ENCODE data around the gene EPHA2.

Gene EPHA2

GRCh38 chr1:16133007-16133961 is 22.6 kb downstream of the EPHA2 start:
- no peak for DNase-seq

- no peak for DNase-seq
Measured at GRCh38 chr1:16132325-16132785, 23.5 kb downstream of the EPHA2 start.

- DNase-seq: no peak
Measured at GRCh38 chr1:16131636-16132324, 24.1 kb downstream of the EPHA2 start.

GRCh38 chr1:16130827-16131226 is 25.0 kb downstream of the EPHA2 start:
- no peak for DNase-seq

GRCh38 chr1:16129921-16130543 is 25.8 kb downstream of the EPHA2 start:
- DNase-seq: no peak

GRCh38 chr1:16129316-16129715 is 26.6 kb downstream of the EPHA2 start:
- no peak for DNase-seq

- no peak for DNase-seq
Measured at GRCh38 chr1:16128338-16128741, 27.5 kb downstream of the EPHA2 start.

- no peak for DNase-seq
Measured at GRCh38 chr1:16127676-16128337, 28.1 kb downstream of the EPHA2 start.

- DNase-seq: no peak
Measured at GRCh38 chr1:16126743-16127515, 28.9 kb downstream of the EPHA2 start.

- DNase-seq: no peak
Measured at GRCh38 chr1:16126160-16126559, 29.7 kb downstream of the EPHA2 start.

- DNase-seq: no peak
Measured at GRCh38 chr1:16125483-16125882, 30.4 kb downstream of the EPHA2 start.

GRCh38 chr1:16125088-16125470 is 30.8 kb downstream of the EPHA2 start:
- no peak for DNase-seq

GRCh38 chr1:16124377-16125087 is 31.3 kb downstream of the EPHA2 start:
- no peak for DNase-seq

GRCh38 chr1:16122916-16123315 is 33.0 kb downstream of the EPHA2 start:
- no peak for DNase-seq

GRCh38 chr1:16122350-16122881 is 33.5 kb downstream of the EPHA2 start:
- peak; percentile 27 for DNase-seq

- DNase-seq: peak; percentile 94
Measured at GRCh38 chr1:16120940-16121410, 34.9 kb downstream of the EPHA2 start.

GRCh38 chr1:16120407-16120806 is 35.5 kb downstream of the EPHA2 start:
- DNase-seq: no peak

- DNase-seq: peak; percentile 50
Measured at GRCh38 chr1:16119926-16120325, 35.9 kb downstream of the EPHA2 start.

GRCh38 chr1:16119504-16119903 is 36.4 kb downstream of the EPHA2 start:
- no peak for DNase-seq

GRCh38 chr1:16118706-16119105 is 37.2 kb downstream of the EPHA2 start:
- DNase-seq: no peak

GRCh38 chr1:16117936-16118335 is 37.9 kb downstream of the EPHA2 start:
- no peak for DNase-seq
